GM08714 (cell line): Measurements from ENCODE around the gene MAP7D2.
"Not testable (repeated sequence)": the region's sequence is repeated elsewhere in the genome, so short reads cannot be mapped to it uniquely, and the experiment has no call there.

ENCODE experiments used
- H3K4me3 ChIP-seq: fragments of 200-500 bp; sonication (Bioruptor generic); 2 replicates; pipeline ENCODE4 v1.5.1; 2014; ENCODE audit warnings: mild to moderate bottlenecking, low read length, inconsistent platforms
- ZNF274 ChIP-seq: IDR thresholded peaks from 2 replicates; pipeline ENCODE4 v1.6.1; 2012; ENCODE audit warnings: mild to moderate bottlenecking, low read depth, low read length

The MAP7D2 gene

GRCh38 chrX:20129547-20129946 lies 12.8 kb upstream of the MAP7D2 start:
- TF ChIP-seq ZNF274, result no peak
- H3K4me3 ChIP-seq, result no peak overlapping the region

GRCh38 chrX:20128670-20129069 lies 12.0 kb upstream of the MAP7D2 start:
- no peak overlapping the region for H3K4me3 ChIP-seq
- no peak for TF ChIP-seq ZNF274

GRCh38 chrX:20127440-20127839 lies 10.7 kb upstream of the MAP7D2 start:
- not testable (repeated sequence) for H3K4me3 ChIP-seq

GRCh38 chrX:20126833-20127232 lies 10.1 kb upstream of the MAP7D2 start:
- H3K4me3 ChIP-seq, result not testable (repeated sequence)

- TF ChIP-seq ZNF274, result no peak
- no peak overlapping the region for H3K4me3 ChIP-seq
Measured at GRCh38 chrX:20124964-20125363, 8.3 kb upstream of the MAP7D2 start.

- TF ChIP-seq ZNF274, result no peak
- H3K4me3 ChIP-seq, result no peak overlapping the region
Measured at GRCh38 chrX:20118065-20118824, 1.5 kb upstream of the MAP7D2 start.

GRCh38 chrX:20116087-20116576 lies 575 bp downstream of the MAP7D2 start:
- H3K4me3 ChIP-seq, result no peak overlapping the region; the same call in 1 of the 2 replicates
- TF ChIP-seq ZNF274, result no peak

GRCh38 chrX:20112022-20112774 lies 4.5 kb downstream of the MAP7D2 start:
- H3K4me3 ChIP-seq, result no peak overlapping the region
- no peak for TF ChIP-seq ZNF274

GRCh38 chrX:20111271-20111670 lies 5.4 kb downstream of the MAP7D2 start:
- no peak for TF ChIP-seq ZNF274
- H3K4me3 ChIP-seq, result no peak overlapping the region

GRCh38 chrX:20101934-20102581 lies 14.6 kb downstream of the MAP7D2 start:
- no peak for TF ChIP-seq ZNF274

GRCh38 chrX:20091499-20091898 lies 25.2 kb downstream of the MAP7D2 start:
- no peak overlapping the region for H3K4me3 ChIP-seq

More at GRCh38 chrX:20101934-20102581, 14.6 kb downstream of the MAP7D2 start:
- H3K4me3 ChIP-seq, result no peak overlapping the region

GRCh38 chrX:20089845-20090244 lies 26.9 kb downstream of the MAP7D2 start:
- H3K4me3 ChIP-seq, result no peak overlapping the region
- no peak for TF ChIP-seq ZNF274

More at GRCh38 chrX:20091499-20091898, 25.2 kb downstream of the MAP7D2 start:
- TF ChIP-seq ZNF274, result no peak

GRCh38 chrX:20080277-20080676 lies 36.4 kb downstream of the MAP7D2 start:
- H3K4me3 ChIP-seq, result no peak overlapping the region
- no peak for TF ChIP-seq ZNF274

GRCh38 chrX:20071511-20072079 lies 45.1 kb downstream of the MAP7D2 start:
- no peak for TF ChIP-seq ZNF274
- no peak overlapping the region for H3K4me3 ChIP-seq
